ENCODE results near the gene PRMT7.
"Not testable (repeated sequence)": the region's sequence is repeated elsewhere in the genome, so short reads cannot be mapped to it uniquely, and the experiment has no call there.

The PRMT7 gene

GRCh38 chr16:68283801-68284598 is 26.8 kb upstream of the PRMT7 start:
- DNase-seq (ENCODE audit: low read depth) = no peak

- DNase-seq (ENCODE audit: low read depth) = no peak
These were observed 26.0 kb upstream of the PRMT7 start for GRCh38 chr16:68284847-68285246.

- DNase-seq (ENCODE audit: low read depth) = no peak
These were observed 25.1 kb upstream of the PRMT7 start for GRCh38 chr16:68285683-68286082.

- DNase-seq (ENCODE audit: low read depth) = no peak
These were observed 24.4 kb upstream of the PRMT7 start for GRCh38 chr16:68286153-68287074.

GRCh38 chr16:68287276-68288251 is 23.3 kb upstream of the PRMT7 start:
- DNase-seq (ENCODE audit: low read depth) = no peak

GRCh38 chr16:68288252-68288650 is 22.6 kb upstream of the PRMT7 start:
- DNase-seq (ENCODE audit: low read depth) = no peak

GRCh38 chr16:68288796-68289195 is 22.0 kb upstream of the PRMT7 start:
- not testable (repeated sequence) for DNase-seq (ENCODE audit: low read depth)

- no peak for DNase-seq (ENCODE audit: low read depth)
These were observed 21.6 kb upstream of the PRMT7 start for GRCh38 chr16:68289202-68289601.

- DNase-seq (ENCODE audit: low read depth) = no peak
These were observed 21.0 kb upstream of the PRMT7 start for GRCh38 chr16:68289621-68290329.

GRCh38 chr16:68290450-68290849 is 20.4 kb upstream of the PRMT7 start:
- no peak for DNase-seq (ENCODE audit: low read depth)

- DNase-seq (ENCODE audit: low read depth) = no peak
These were observed 19.6 kb upstream of the PRMT7 start for GRCh38 chr16:68291227-68291626.

GRCh38 chr16:68292425-68292824 is 18.4 kb upstream of the PRMT7 start:
- DNase-seq (ENCODE audit: low read depth) = no peak

GRCh38 chr16:68296291-68296690 is 14.5 kb upstream of the PRMT7 start:
- no peak for DNase-seq (ENCODE audit: low read depth)

GRCh38 chr16:68296693-68297092 is 14.1 kb upstream of the PRMT7 start:
- no peak for DNase-seq (ENCODE audit: low read depth)

GRCh38 chr16:68297908-68298307 is 12.9 kb upstream of the PRMT7 start:
- DNase-seq (ENCODE audit: low read depth) = no peak

GRCh38 chr16:68298312-68298711 is 12.5 kb upstream of the PRMT7 start:
- no peak for DNase-seq (ENCODE audit: low read depth)

GRCh38 chr16:68298907-68299561 is 11.8 kb upstream of the PRMT7 start:
- no peak for DNase-seq (ENCODE audit: low read depth)

- no peak for DNase-seq (ENCODE audit: low read depth)
These were observed 11.0 kb upstream of the PRMT7 start for GRCh38 chr16:68299571-68300453.

GRCh38 chr16:68300734-68301459 is 9.9 kb upstream of the PRMT7 start:
- DNase-seq (ENCODE audit: low read depth) = no peak
